Measurements from ENCODE around the gene FAM131B. TPM values are rescaled to one million over a fixed set of nuclear protein-coding genes. Genes with fewer than 3 reads are reported as not detected.

The FAM131B gene
- total RNA-seq, 2 experiments from 2014 or later, result 2.7 to 2.9 TPM

- POLR2A ChIA-PET, result interaction anchor here (0.6 to 1.4 kb wide), 4 partner anchors 12 to 205 kb away, joined by 3 to 5 read pairs (median 3); no protein-coding TSS in a partner anchor
- Mint-ChIP-seq H3K27ac (peak overlapping the region; percentile 30), H3K4me1 (ENCODE audit: low read depth) (peaks cover 7% of the 10 kb centered on the region), H3K36me3 (ENCODE audit: low read depth) (peaks cover 5% of the 10 kb centered on the region), H3K9me3 (no peaks in the 10 kb centered on the region), H3K27me3 (no peaks in the 10 kb centered on the region), H3K4me3 (no peak overlapping the region)
- ATAC-seq (peak; percentile 61), DNase-seq (no peak)
- TF ChIP-seq, protein P1, sequence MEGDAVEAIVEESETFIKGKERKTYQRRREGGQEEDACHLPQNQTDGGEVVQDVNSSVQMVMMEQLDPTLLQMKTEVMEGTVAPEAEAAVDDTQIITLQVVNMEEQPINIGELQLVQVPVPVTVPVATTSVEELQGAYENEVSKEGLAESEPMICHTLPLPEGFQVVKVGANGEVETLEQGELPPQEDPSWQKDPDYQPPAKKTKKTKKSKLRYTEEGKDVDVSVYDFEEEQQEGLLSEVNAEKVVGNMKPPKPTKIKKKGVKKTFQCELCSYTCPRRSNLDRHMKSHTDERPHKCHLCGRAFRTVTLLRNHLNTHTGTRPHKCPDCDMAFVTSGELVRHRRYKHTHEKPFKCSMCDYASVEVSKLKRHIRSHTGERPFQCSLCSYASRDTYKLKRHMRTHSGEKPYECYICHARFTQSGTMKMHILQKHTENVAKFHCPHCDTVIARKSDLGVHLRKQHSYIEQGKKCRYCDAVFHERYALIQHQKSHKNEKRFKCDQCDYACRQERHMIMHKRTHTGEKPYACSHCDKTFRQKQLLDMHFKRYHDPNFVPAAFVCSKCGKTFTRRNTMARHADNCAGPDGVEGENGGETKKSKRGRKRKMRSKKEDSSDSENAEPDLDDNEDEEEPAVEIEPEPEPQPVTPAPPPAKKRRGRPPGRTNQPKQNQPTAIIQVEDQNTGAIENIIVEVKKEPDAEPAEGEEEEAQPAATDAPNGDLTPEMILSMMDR (IDR thresholded peaks at IDR 0.05), result no peak
- intact Hi-C loops (cut with micrococcal nuclease), result no loop called here
- CTCF ChIA-PET, result interaction anchor here (0.9 to 1.4 kb wide), 3 partner anchors 9 to 155 kb away, joined by 3 to 4 read pairs (median 3); no protein-coding TSS in a partner anchor
Observed at GRCh38 chr7:143395187-143396149, 33.0 kb upstream of the FAM131B start.

- Mint-ChIP-seq H3K4me1 (ENCODE audit: low read depth) (peaks cover 11% of the 10 kb centered on the region), H3K9me3 (no peaks in the 10 kb centered on the region), H3K4me3 (no peak overlapping the region), H3K36me3 (ENCODE audit: low read depth) (peaks cover 11% of the 10 kb centered on the region), H3K27me3 (no peaks in the 10 kb centered on the region), H3K27ac (no peak overlapping the region)
- DNase-seq (no peak), ATAC-seq (no peak)
- TF ChIP-seq, protein P1 (IDR thresholded peaks at IDR 0.05), result no peak
- POLR2A ChIA-PET, result interaction anchor here (1.8 kb wide), 1 partner anchor 13 kb away, joined by 5 read pairs; the partner anchor contains the start of gene EPHA1
- CTCF ChIA-PET, result interaction anchor here (1.4 kb wide), 1 partner anchor 10 kb away, joined by 4 read pairs; no protein-coding TSS in a partner anchor
- intact Hi-C loops (cut with micrococcal nuclease), result no loop called here
Observed at GRCh38 chr7:143394777-143395176, 32.3 kb upstream of the FAM131B start.

- CTCF ChIA-PET, result interaction anchor here (0.7 to 1.7 kb wide), 3 partner anchors 14 to 49 kb away, joined by 3 to 4 read pairs (median 4); no protein-coding TSS in a partner anchor
- H3K9me3 Mint-ChIP-seq, result no peaks in the 10 kb centered on the region
Observed at GRCh38 chr7:143394068-143394467, 31.6 kb upstream of the FAM131B start.

DNA sequence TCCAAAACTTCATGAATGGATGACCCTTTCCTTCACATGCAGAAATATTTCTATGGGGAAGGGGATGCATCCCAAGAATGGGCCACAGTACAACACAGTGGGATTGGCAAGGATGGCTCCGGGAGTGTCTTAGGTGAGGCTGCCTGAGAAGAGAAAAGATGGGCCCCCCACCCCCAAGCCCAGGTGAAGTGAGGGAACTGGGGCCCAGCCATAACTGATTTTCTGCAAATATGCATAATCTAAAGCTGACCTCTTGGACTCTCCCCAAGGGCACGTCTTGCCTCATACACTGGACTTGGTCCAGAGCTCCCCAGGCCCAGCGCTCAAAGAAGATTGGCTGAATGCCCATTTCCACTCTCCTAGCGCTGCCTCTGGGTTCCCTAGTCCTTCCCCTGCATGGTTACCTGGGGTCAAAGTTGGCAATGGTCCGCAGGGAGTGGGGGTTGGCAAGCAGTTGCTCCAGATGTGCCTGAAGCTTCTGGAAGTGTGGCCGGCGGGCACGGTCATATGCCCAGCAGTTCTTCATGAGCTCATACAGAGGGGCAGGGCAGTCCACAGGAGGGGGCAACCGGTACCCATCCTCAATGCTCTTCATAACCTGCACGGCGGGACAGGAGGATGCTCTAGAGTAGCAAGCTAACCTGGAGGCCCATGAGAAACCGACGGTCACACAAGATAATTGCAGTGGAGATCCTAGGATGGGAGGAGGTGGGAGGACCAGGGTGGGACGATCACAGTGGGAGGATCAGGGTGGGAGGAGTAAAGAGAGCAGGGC is 30.9 kb upstream of the FAM131B start:
- H3K36me3 Mint-ChIP-seq (ENCODE audit: low read depth), result peaks cover 18% of the 10 kb centered on the region
- no peak overlapping the region for H3K27ac Mint-ChIP-seq
- no peaks in the 10 kb centered on the region for H3K27me3 Mint-ChIP-seq
- H3K4me3 Mint-ChIP-seq, result no peak overlapping the region
- TF ChIP-seq, protein P1 (IDR thresholded peaks at IDR 0.05), result no peak
- ChIA-PET POLR2A (interaction anchor here (1.3 to 2.0 kb wide), 4 partner anchors 9 to 18 kb away, joined by 4 to 5 read pairs (median 5); partner anchors contain the start of gene EPHA1), CTCF (interaction anchor here (0.7 to 3.7 kb wide), 8 partner anchors 9 to 153 kb away, joined by 3 to 9 read pairs (median 4); partner anchors contain the start of gene EPHA1)
- peaks cover 18% of the 10 kb centered on the region for H3K4me1 Mint-ChIP-seq (ENCODE audit: low read depth)
- ATAC-seq (no peak), DNase-seq (no peak)
- intact Hi-C loops (cut with micrococcal nuclease), result no loop called here
- H3K9me3 Mint-ChIP-seq, result no peaks in the 10 kb centered on the region

More at GRCh38 chr7:143394068-143394467, 31.6 kb upstream of the FAM131B start:
- DNase-seq (no peak), ATAC-seq (no peak)
- intact Hi-C loops (cut with micrococcal nuclease), result no loop called here
- POLR2A ChIA-PET, result interaction anchor here (1.7 to 2.0 kb wide), 3 partner anchors 10 to 14 kb away, joined by 4 to 5 read pairs (median 5); partner anchors contain the start of gene EPHA1
- no peak overlapping the region for H3K27ac Mint-ChIP-seq
- TF ChIP-seq, protein P1 (IDR thresholded peaks at IDR 0.05), result no peak
- peaks cover 17% of the 10 kb centered on the region for H3K36me3 Mint-ChIP-seq (ENCODE audit: low read depth)
- H3K4me3 Mint-ChIP-seq, result no peak overlapping the region
- no peaks in the 10 kb centered on the region for H3K27me3 Mint-ChIP-seq
- peaks cover 17% of the 10 kb centered on the region for H3K4me1 Mint-ChIP-seq (ENCODE audit: low read depth)

Data from activated CD8-positive, alpha-beta T cell treated with anti-CD3 and anti-CD28 coated beads for 36 hours (primary cell).